ENCODE data around the gene OPA3.

- TF ChIP-seq POLR2AphosphoS5 (IDR thresholded peaks at IDR 0.05) (no peak), EP300 (IDR thresholded peaks at IDR 0.05) (no peak), POLR2A (IDR thresholded peaks at IDR 0.05) (no peak)
- TF ChIP-seq, protein P1, sequence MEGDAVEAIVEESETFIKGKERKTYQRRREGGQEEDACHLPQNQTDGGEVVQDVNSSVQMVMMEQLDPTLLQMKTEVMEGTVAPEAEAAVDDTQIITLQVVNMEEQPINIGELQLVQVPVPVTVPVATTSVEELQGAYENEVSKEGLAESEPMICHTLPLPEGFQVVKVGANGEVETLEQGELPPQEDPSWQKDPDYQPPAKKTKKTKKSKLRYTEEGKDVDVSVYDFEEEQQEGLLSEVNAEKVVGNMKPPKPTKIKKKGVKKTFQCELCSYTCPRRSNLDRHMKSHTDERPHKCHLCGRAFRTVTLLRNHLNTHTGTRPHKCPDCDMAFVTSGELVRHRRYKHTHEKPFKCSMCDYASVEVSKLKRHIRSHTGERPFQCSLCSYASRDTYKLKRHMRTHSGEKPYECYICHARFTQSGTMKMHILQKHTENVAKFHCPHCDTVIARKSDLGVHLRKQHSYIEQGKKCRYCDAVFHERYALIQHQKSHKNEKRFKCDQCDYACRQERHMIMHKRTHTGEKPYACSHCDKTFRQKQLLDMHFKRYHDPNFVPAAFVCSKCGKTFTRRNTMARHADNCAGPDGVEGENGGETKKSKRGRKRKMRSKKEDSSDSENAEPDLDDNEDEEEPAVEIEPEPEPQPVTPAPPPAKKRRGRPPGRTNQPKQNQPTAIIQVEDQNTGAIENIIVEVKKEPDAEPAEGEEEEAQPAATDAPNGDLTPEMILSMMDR (IDR thresholded peaks at IDR 0.05) = no peak
Observed at GRCh38 chr19:45511074-45511473, 73.5 kb downstream of the OPA3 start.
